Ovary (tissue), 9 donors: ENCODE measurements around the gene PRKCH. TPM values are rescaled to one million over a fixed set of nuclear protein-coding genes. Genes with fewer than 3 reads are reported as not detected.

Experiments
- DNase-seq, 5 donors: peaks; one replicate each; pipeline ENCODE4 v3.0.0-alpha.2; 2019 to 2020
- H3K27ac ChIP-seq, 2 donors: fragments of 200-600 bp; one replicate each; pipeline versions ENCODE4 v1.5.1 to v1.8.0; 2019 to 2022
- H3K27me3 ChIP-seq: fragments of 200-600 bp; one replicate; pipeline ENCODE4 v1.8.0; 2022
- H3K36me3 ChIP-seq: fragments of 200-600 bp; sonication (generic); one replicate; pipeline ENCODE4 v1.5.1; 2019
- H3K4me1 ChIP-seq: one replicate; pipeline ENCODE4 v1.8.1; 2013; ENCODE audit warnings: mild to moderate bottlenecking, moderate library complexity; ENCODE audit not compliant: insufficient read depth
- H3K4me3 ChIP-seq: fragments of 200-600 bp; sonication (generic); one replicate; pipeline ENCODE4 v1.5.1; 2017
- H3K9me3 ChIP-seq, 2 donors: fragments of 200-600 bp in 1 of 2; sonication (generic) in 1 of 2; one replicate each; pipeline versions ENCODE4 v1.5.1 to v1.8.1; 2013 to 2019; ENCODE audit warnings: mild to moderate bottlenecking in 1 of 2, moderate library complexity in 1 of 2
- CTCF ChIP-seq, 3 donors: fragments of 450-650 bp in 2 of 3; fragments of 200-600 bp in 1 of 3; IDR thresholded peaks; one replicate each; pipeline versions ENCODE4 v1.5.1 to v1.8.0; 2016 to 2022; ENCODE audit warnings: antibody characterized with exemption in 3 of 3, mild to moderate bottlenecking in 1 of 3
- EP300 ChIP-seq: sonication (generic); formaldehyde crosslinking; IDR thresholded peaks from one replicate; pipeline ENCODE4 v1.6.1; 2017; ENCODE audit warnings: antibody characterized with exemption
- POLR2A ChIP-seq: fragments of 450-650 bp; IDR thresholded peaks from one replicate; pipeline ENCODE4 v1.6.1; 2017; ENCODE audit warnings: antibody characterized with exemption, mild to moderate bottlenecking, moderate library complexity
- WGBS, 3 donors: extraction: QIAGEN DNeasy Blood & Tissue Kit in 1 of 3; methylation state at CpG; one replicate each; pipeline versions ENCODE4 v1.1.5 to v1.1.7; 2013 to 2017; 5-methylcytosine and 5-hydroxymethylcytosine counted together
- intact Hi-C, 4 donors: fragments of 100-400 bp; cut with DNase I; formaldehyde crosslinking; loops; one replicate each; pipeline versions ENCODE4 v1.11.0 to v1.15.1; 2022 to 2023
- polyA plus RNA-seq, 2 donors: library from polyadenylated mRNA; stranded (reverse); fragments of 200-250 nt in 1 of 2; fragments of 350-450 nt in 1 of 2; fragmentation: Illumina TruSeq in 1 of 2; extraction: RNeasy Lipid Tissue Mini Kit (QIAGEN cat#74804) in 1 of 2; gene quantifications; one replicate each; pipeline ENCODE4 v1.2.3, GENCODE V29; 2013 to 2014
- total RNA-seq, 7 donors: library from RNA; depleted of rRNA in 2 of 7; stranded (reverse); fragments of >200 nt in 2 of 7; fragmentation: NEBNext Ultra II Directional in 3 of 7; extraction: Animal tissue kit (Norgen Biotek cat#: 25700) in 3 of 7; gene quantifications; one replicate each; pipeline versions ENCODE4 v1.1.0 to v1.2.4, GENCODE V29; 2016 to 2023
- donor health status: DM: no; HTN: no; CAD: no; lungs with moderate emphysema.
- donor health status: DM: no; HTN: no; CAD: no.
- donor health status: Bipolar disorder and iron deficiency.
- donor health status: DM: yes; HTN: yes; CAD: no.
- donor health status: DM: no; HTN: no; CAD: no.
- donor health status: DM: yes; HTN: yes; CAD: no.

PRKCH gene
- total and polyA plus RNA-seq, 9 donors = 8.4 to 47.6 (median 15.9) TPM

- intact Hi-C loops = loop anchor here in 1 of 4 donors (10.0 kb wide), 1 partner anchor 222 kb away; the partner anchor contains the start of gene HIF1A
- Histone ChIP-seq H3K4me1 (peaks cover 17% of the 10 kb centered on the region), H3K4me3 (no peak overlapping the region), H3K9me3 (no peaks in the 10 kb centered on the region), H3K36me3 (no peaks in the 10 kb centered on the region), H3K27ac (no peak overlapping the region), H3K27me3 (no peaks in the 10 kb centered on the region)
- WGBS, 3 donors = 74 to 84% (median 79%) methylated on average over 3 of the region's 3 CpGs
- no peak for DNase-seq
- TF ChIP-seq EP300 (no peak), CTCF (IDR thresholded peaks at IDR 0.05) (no peak), POLR2A (no peak)
Observed at GRCh38 chr14:61472801-61473376, 151.5 kb downstream of the PRKCH start.

GRCh38 chr14:61474015-61474414, 152.6 kb downstream of the PRKCH start:
- no peak overlapping the region for H3K4me3 ChIP-seq
- H3K4me1 ChIP-seq = peaks cover 19% of the 10 kb centered on the region
- H3K27ac ChIP-seq = no peak overlapping the region
- no peaks in the 10 kb centered on the region for H3K9me3 ChIP-seq
- H3K36me3 ChIP-seq = no peaks in the 10 kb centered on the region
- DNase-seq = no peak
- H3K27me3 ChIP-seq = no peaks in the 10 kb centered on the region
- intact Hi-C loops = loop anchor here in 1 of 4 donors (10.0 kb wide), 1 partner anchor 221 kb away; the partner anchor contains the start of gene HIF1A
- TF ChIP-seq CTCF (IDR thresholded peaks at IDR 0.05) = no peak
- WGBS, 3 donors = 0 to 73% (median 2%) methylated on average over 1 of the region's 1 CpG

GRCh38 chr14:61474701-61475100, 153.3 kb downstream of the PRKCH start:
- TF ChIP-seq CTCF (IDR thresholded peaks at IDR 0.05) (no peak), EP300 (no peak), POLR2A (no peak)
- no peak for DNase-seq
- Histone ChIP-seq H3K27me3 (no peaks in the 10 kb centered on the region), H3K9me3 (no peaks in the 10 kb centered on the region), H3K4me1 (peaks cover 19% of the 10 kb centered on the region), H3K27ac (no peak overlapping the region), H3K36me3 (no peaks in the 10 kb centered on the region), H3K4me3 (no peak overlapping the region)
- WGBS, 3 donors = 77 to 81% (median 79%) methylated on average over 3 of the region's 3 CpGs
- intact Hi-C loops = loop anchor here in 1 of 4 donors (10.0 kb wide), 1 partner anchor 220 kb away; the partner anchor contains the start of gene HIF1A

GRCh38 chr14:61475316-61475715, 153.9 kb downstream of the PRKCH start:
- Histone ChIP-seq H3K36me3 (no peaks in the 10 kb centered on the region), H3K4me1 (peaks cover 19% of the 10 kb centered on the region), H3K4me3 (no peak overlapping the region), H3K27ac (no peak overlapping the region), H3K27me3 (no peaks in the 10 kb centered on the region), H3K9me3 (no peaks in the 10 kb centered on the region)
- intact Hi-C loops = loop anchor here in 1 of 4 donors (10.0 kb wide), 1 partner anchor 219 kb away; the partner anchor contains the start of gene HIF1A
- TF ChIP-seq POLR2A (no peak), CTCF (IDR thresholded peaks at IDR 0.05) (peak in 2 of 3 donors; percentile 47 to 52)
- WGBS, 3 donors = 24 to 26% (median 26%) methylated on average over 4 of the region's 4 CpGs
- no peak for DNase-seq
